SK-N-SH (cell line): Measurements from ENCODE around the gene IL31. TPM values are rescaled to one million over a fixed set of nuclear protein-coding genes. Genes with fewer than 3 reads are reported as not detected.

Experiments used
- CTCF ChIA-PET: fragments of 300-600, 350-600 bp; formaldehyde crosslinking; extraction: SDS; loops from one replicate; lab custom pipeline; 2021; lab: Yijun Ruan, JAX
- POLR2A ChIA-PET: fragments of 350-600 bp; sonication (Branson Sonifier 250); formaldehyde crosslinking; extraction: SDS; loops from one replicate; lab custom pipeline; 2020; ENCODE audit warnings: antibody characterized with exemption, inconsistent platforms; lab: Yijun Ruan, JAX
- DNase-seq: peaks from one replicate; pipeline ENCODE4 v3.0.0; 2012
- H2AFZ ChIP-seq: fragments of 200-600 bp; sonication (generic); 2 replicates; pipeline ENCODE4 v1.8.1; 2016; ENCODE audit warnings: antibody characterized with exemption, mild to moderate bottlenecking, low read depth
- H3F3A ChIP-seq: fragments of 200-600 bp; sonication (generic); replicated peaks from 2 replicates; pipeline ENCODE3; 2016; ENCODE audit warnings: antibody characterized with exemption, mild to moderate bottlenecking; ENCODE audit not compliant: insufficient read depth
- H3K27ac ChIP-seq, 2 experiments: fragments of 200-500 bp in 1 of 2; fragments of 200-600 bp in 1 of 2; sonication (Bioruptor generic) in 1 of 2; sonication (generic), shearing (Covaris generic) in 1 of 2; 2 replicates each; pipeline versions ENCODE4 v1.5.1 to v1.6.1; 2014 to 2016; ENCODE audit warnings: low read depth in 2 of 2, inconsistent platforms in 1 of 2, low read length in 1 of 2, mild to moderate bottlenecking in 1 of 2, mixed read lengths in 1 of 2
- H3K27me3 ChIP-seq: fragments of 200-600 bp; sonication (generic), shearing (Covaris generic); 2 replicates; pipeline ENCODE4 v1.6.1; 2016; ENCODE audit warnings: mixed run types; ENCODE audit not compliant: insufficient read depth
- H3K36me3 ChIP-seq, 2 experiments: fragments of 200-500 bp in 1 of 2; fragments of 200-600 bp in 1 of 2; sonication (Bioruptor generic) in 1 of 2; sonication (generic) in 1 of 2; replicated peaks in 1 of 2; 2 replicates each; pipeline versions ENCODE3 to v1.5.1; 2014 to 2016; ENCODE audit warnings: low read length in 1 of 2, mild to moderate bottlenecking in 1 of 2; ENCODE audit not compliant: insufficient read depth in 2 of 2, control insufficient read depth in 1 of 2
- H3K4me1 ChIP-seq, 2 experiments: fragments of 200-500 bp in 1 of 2; fragments of 200-600 bp in 1 of 2; sonication (Bioruptor generic) in 1 of 2; sonication (generic), shearing (Covaris generic) in 1 of 2; 2 replicates each; pipeline versions ENCODE4 v1.5.1 to v1.6.1; 2014 to 2016; ENCODE audit warnings: low read depth in 1 of 2, low read length in 1 of 2, mixed run types in 1 of 2; ENCODE audit not compliant: insufficient read depth in 2 of 2, control insufficient read depth in 1 of 2
- H3K4me2 ChIP-seq: fragments of 200-600 bp; sonication (generic), shearing (Covaris generic); 2 replicates; pipeline ENCODE4 v1.6.1; 2017; ENCODE audit warnings: mixed run types
- H3K4me3 ChIP-seq, 2 experiments: fragments of 200-500 bp in 1 of 2; fragments of 200-600 bp in 1 of 2; sonication (Bioruptor generic) in 1 of 2; sonication (generic), shearing (Covaris generic) in 1 of 2; 2 replicates each; pipeline versions ENCODE4 v1.5.1 to v1.8.1; 2014 to 2016; ENCODE audit warnings: low read depth in 2 of 2, inconsistent platforms in 1 of 2, low read length in 1 of 2, mild to moderate bottlenecking in 1 of 2, mixed read lengths in 1 of 2, moderate library complexity in 1 of 2
- H3K79me2 ChIP-seq: fragments of 200-600 bp; sonication (generic); 2 replicates; pipeline ENCODE4 v1.8.1; 2017; ENCODE audit warnings: mild to moderate bottlenecking; ENCODE audit not compliant: insufficient read depth
- H3K9ac ChIP-seq: fragments of 200-600 bp; sonication (generic); 2 replicates; pipeline ENCODE4 v1.6.1; 2017; ENCODE audit warnings: mixed run types
- H3K9me2 ChIP-seq: fragments of 200-600 bp; sonication (generic); 2 replicates; pipeline ENCODE4 v1.6.1; 2017; ENCODE audit warnings: mixed run types
- H3K9me3 ChIP-seq: fragments of 200-600 bp; sonication (generic); 2 replicates; pipeline ENCODE4 v1.6.1; 2017; ENCODE audit warnings: mixed run types, mild to moderate bottlenecking, moderate library complexity
- H4K20me1 ChIP-seq: fragments of 200-600 bp; sonication (generic); 2 replicates; pipeline ENCODE4 v1.6.1; 2017; ENCODE audit warnings: mild to moderate bottlenecking, mixed run types; ENCODE audit not compliant: insufficient read depth
- CHD2 ChIP-seq: fragments of 150-350 bp; IDR thresholded peaks from 2 replicates; pipeline ENCODE4 v1.6.1; 2018; ENCODE audit warnings: low read length; ENCODE audit not compliant: partially characterized antibody
- EP300 ChIP-seq, 2 experiments: IDR thresholded peaks; 2 replicates each; pipeline versions ENCODE4 v1.4.0 to v1.6.1; 2012; ENCODE audit warnings: borderline replicate concordance in 1 of 2, low read depth in 1 of 2, low read length in 1 of 2
- EZH2phosphoT487 ChIP-seq: fragments of 200-600 bp; sonication (generic); IDR thresholded peaks from 2 replicates; pipeline ENCODE4 v1.6.1; 2017; ENCODE audit warnings: low read depth, mixed run types, mild to moderate bottlenecking, antibody characterized with exemption, moderate library complexity, borderline replicate concordance
- FOSL2 ChIP-seq: IDR thresholded peaks from 2 replicates; pipeline ENCODE4 v1.4.0; 2012; ENCODE audit warnings: low read depth, mild to moderate bottlenecking, moderate library complexity, borderline replicate concordance
- FOXJ3 ChIP-seq: sonication (generic); formaldehyde crosslinking; IDR thresholded peaks from 2 replicates; pipeline ENCODE4 v1.5.1; 2020; ENCODE audit warnings: mild to moderate bottlenecking, missing genetic modification reagents
- GABPA ChIP-seq: IDR thresholded peaks from 2 replicates; pipeline ENCODE4 v1.4.0; 2012; ENCODE audit warnings: low read depth, mild to moderate bottlenecking
- GATA2 ChIP-seq: sonication (generic); formaldehyde crosslinking; IDR thresholded peaks from 2 replicates; pipeline ENCODE4 v1.5.0; 2020; ENCODE audit warnings: mild to moderate bottlenecking, missing genetic modification reagents
- JUND ChIP-seq: IDR thresholded peaks from 2 replicates; pipeline ENCODE4 v1.4.0; 2012
- MXI1 ChIP-seq: IDR thresholded peaks from 2 replicates; pipeline ENCODE4 v1.6.1; 2012; ENCODE audit warnings: mild to moderate bottlenecking, low read depth, low read length, improper control_type of control experiment
- NFIC ChIP-seq: IDR thresholded peaks from 2 replicates; pipeline ENCODE4 v1.4.0; 2012; ENCODE audit warnings: borderline replicate concordance
- POLR2AphosphoS5 ChIP-seq: IDR thresholded peaks from 2 replicates; pipeline ENCODE4 v1.6.1; 2012; ENCODE audit warnings: low read depth, low read length
- RAD21 ChIP-seq: IDR thresholded peaks from 2 replicates; pipeline ENCODE4 v1.6.1; 2012; ENCODE audit warnings: mild to moderate bottlenecking, low read length
- RXRA ChIP-seq: IDR thresholded peaks from 2 replicates; pipeline ENCODE4 v1.4.0; 2012; ENCODE audit warnings: low read depth, mild to moderate bottlenecking, borderline replicate concordance
- SIN3A ChIP-seq: IDR thresholded peaks from 2 replicates; pipeline ENCODE4 v1.6.1; 2012; ENCODE audit warnings: low read depth, mild to moderate bottlenecking, low read length, moderate library complexity, borderline replicate concordance
- SMC3 ChIP-seq: IDR thresholded peaks from 2 replicates; pipeline ENCODE4 v1.6.1; 2012; ENCODE audit warnings: low read depth, low read length, improper control_type of control experiment
- TAF1 ChIP-seq: IDR thresholded peaks from 2 replicates; pipeline ENCODE4 v1.6.1; 2012; ENCODE audit warnings: low read depth, mild to moderate bottlenecking, low read length, moderate library complexity, borderline replicate concordance
- TCF12 ChIP-seq: IDR thresholded peaks from 2 replicates; pipeline ENCODE4 v1.4.0; 2012
- TEAD4 ChIP-seq: IDR thresholded peaks from 2 replicates; pipeline ENCODE4 v1.4.0; 2012; ENCODE audit warnings: mild to moderate bottlenecking, borderline replicate concordance; ENCODE audit not compliant: insufficient read depth
- WGBS: methylation state at CpG from one replicate; pipeline ENCODE4 v1.1.6; 2017; ENCODE audit warnings: low lambda C conversion rate; 5-methylcytosine and 5-hydroxymethylcytosine counted together
- polyA plus RNA-seq, 3 experiments: library from polyadenylated mRNA; depleted of rRNA; stranded (reverse); fragments of >200 nt; gene quantifications; 2 replicates each; pipeline ENCODE4 v1.2.3, GENCODE V29; 2012
- TF ChIP-seq, protein P1 (sequence below): fragments of 150-350 bp; IDR thresholded peaks from 2 replicates; pipeline ENCODE4 v1.6.1; 2017; ENCODE audit warnings: antibody characterized with exemption, low read length, low read depth, borderline replicate concordance
- TF ChIP-seq, protein P2 (sequence below): IDR thresholded peaks from 2 replicates; pipeline ENCODE4 v1.4.0; 2012; ENCODE audit warnings: low read depth, borderline replicate concordance

IL31 gene
- polyA plus RNA-seq, 1 of the 3 experiments (the other 2 are of a cell fraction), result not detected

DNA sequence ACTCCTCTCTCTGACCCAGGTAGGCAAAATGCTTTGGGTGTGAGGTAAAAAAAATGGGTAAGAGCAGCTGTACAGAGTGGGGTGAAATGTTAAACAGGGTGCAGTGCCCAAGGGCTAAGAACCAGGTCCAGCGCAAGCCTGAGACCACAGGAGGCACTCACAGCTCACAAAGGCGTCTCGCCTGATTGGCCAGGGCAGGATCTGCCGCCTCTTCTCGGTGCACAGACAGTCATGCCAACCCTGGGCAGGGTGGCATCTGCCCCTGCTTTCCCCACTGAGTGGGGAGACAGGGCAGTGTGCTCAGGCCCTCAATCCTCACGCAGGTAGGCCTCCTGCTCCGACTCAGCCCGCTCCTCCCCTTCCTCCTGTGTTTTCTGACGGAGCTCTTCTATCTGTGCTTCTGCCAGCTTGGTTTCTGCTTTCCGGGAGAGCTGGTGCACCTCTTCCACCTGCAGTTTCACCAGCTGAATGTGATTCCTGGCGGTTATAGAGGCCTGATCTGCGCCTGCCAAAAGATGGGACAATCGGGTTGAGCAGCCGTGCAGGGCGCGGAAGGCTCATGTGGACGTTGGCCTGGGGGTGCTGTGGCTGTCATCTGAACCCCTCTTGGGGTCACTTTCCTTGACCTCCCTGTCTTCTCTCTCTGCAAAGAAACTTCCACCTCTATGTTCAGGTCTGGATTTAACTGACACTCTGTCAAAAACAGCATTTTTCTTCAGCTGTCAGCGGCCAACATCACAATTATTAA is 34.2 kb upstream of the IL31 start:
- DNase-seq, result no peak
- Histone ChIP-seq H2AFZ (no peak overlapping the region), H3K4me1 (peaks cover 0 to 7% of the 10 kb centered on the region in 2 experiments; a peak in 1 of 4 replicates), H4K20me1 (0 out of 2 replicates have a peak, but pooled peaks cover 4% of the 10 kb centered on the region), H3K27me3 (no peaks in the 10 kb centered on the region), H3K9me3 (no peaks in the 10 kb centered on the region), H3K4me2 (no peak overlapping the region), H3F3A (peaks cover 25% of the 10 kb centered on the region), H3K9me2 (no peaks in the 10 kb centered on the region), H3K36me3 (peaks cover 43 to 45% of the 10 kb centered on the region in 2 experiments), H3K79me2 (no peaks in the 10 kb centered on the region), H3K9ac (no peak overlapping the region), H3K27ac (no peak overlapping the region), H3K4me3 (no peak overlapping the region)
- TF ChIP-seq JUND (no peak), RAD21 (no peak), FOSL2 (no peak), TEAD4 (no peak)
- 91% methylated on average over 12 of the region's 18 CpGs for WGBS
- CTCF ChIA-PET, result interaction anchor here (1.1 to 1.8 kb wide), 2 partner anchors 59 to 148 kb away, joined by 3 read pairs; no protein-coding TSS in a partner anchor
- POLR2A ChIA-PET, result no interaction called here

DNA sequence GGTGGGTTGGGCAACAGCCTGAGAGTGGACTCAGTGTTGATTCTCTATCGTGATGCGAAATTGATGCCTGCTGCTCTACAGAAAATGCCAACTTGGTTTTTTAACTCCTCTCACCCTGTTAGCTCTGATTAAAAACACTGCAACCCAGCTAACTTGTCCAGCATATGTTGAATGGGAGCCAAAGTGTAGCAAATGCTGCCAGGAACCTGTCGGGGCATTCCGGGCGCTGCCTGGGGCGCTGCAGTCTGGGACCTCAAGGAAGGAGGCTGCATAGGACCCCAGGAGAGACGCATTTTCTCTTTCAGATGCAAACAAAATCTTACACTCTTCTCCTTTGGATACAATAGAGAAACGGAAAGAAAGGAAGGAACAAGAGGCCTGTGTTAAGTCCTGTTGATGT is 33.4 kb upstream of the IL31 start:
- 90% methylated on average over 8 of the region's 8 CpGs for WGBS
- H3K9ac ChIP-seq, result no peak overlapping the region

More for the DNA sequence above, 33.4 kb upstream of the IL31 start:
- peaks cover 0 to 13% of the 10 kb centered on the region in 2 experiments; a peak in 2 of 4 replicates for H3K4me1 ChIP-seq
- H3K4me2 ChIP-seq, result no peak overlapping the region
- H3K4me3 ChIP-seq, result no peak overlapping the region
- H3K9me2 ChIP-seq, result no peaks in the 10 kb centered on the region
- H3K27ac ChIP-seq, result no peak overlapping the region
- peaks cover 25% of the 10 kb centered on the region for H3F3A ChIP-seq
- no peaks in the 10 kb centered on the region for H3K27me3 ChIP-seq
- no peaks in the 10 kb centered on the region for H3K9me3 ChIP-seq
- no peak for TF ChIP-seq MXI1
- no peak for TF ChIP-seq POLR2AphosphoS5
- TF ChIP-seq CHD2, result no peak
- TF ChIP-seq NFIC, result no peak
- no peak for TF ChIP-seq SMC3
- TF ChIP-seq RAD21, result no peak
- TF ChIP-seq EZH2phosphoT487, result no peak
- no peak for TF ChIP-seq FOXJ3 (CRISPR knock-in tag)
- TF ChIP-seq RXRA, result no peak
- no peak for TF ChIP-seq GATA2 (CRISPR knock-in tag)
- TF ChIP-seq, protein P1, sequence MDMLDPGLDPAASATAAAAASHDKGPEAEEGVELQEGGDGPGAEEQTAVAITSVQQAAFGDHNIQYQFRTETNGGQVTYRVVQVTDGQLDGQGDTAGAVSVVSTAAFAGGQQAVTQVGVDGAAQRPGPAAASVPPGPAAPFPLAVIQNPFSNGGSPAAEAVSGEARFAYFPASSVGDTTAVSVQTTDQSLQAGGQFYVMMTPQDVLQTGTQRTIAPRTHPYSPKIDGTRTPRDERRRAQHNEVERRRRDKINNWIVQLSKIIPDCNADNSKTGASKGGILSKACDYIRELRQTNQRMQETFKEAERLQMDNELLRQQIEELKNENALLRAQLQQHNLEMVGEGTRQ, result no peak
- no peak for TF ChIP-seq TCF12
- no peak for TF ChIP-seq SIN3A
- no peak for TF ChIP-seq TAF1
- TF ChIP-seq EP300 (IDR thresholded peaks at IDR 0.05; ENCODE audit: borderline replicate concordance in 1 of 2, low read depth in 1 of 2, low read length in 1 of 2), result no peak
- no peak for TF ChIP-seq GABPA
- TF ChIP-seq, protein P2, sequence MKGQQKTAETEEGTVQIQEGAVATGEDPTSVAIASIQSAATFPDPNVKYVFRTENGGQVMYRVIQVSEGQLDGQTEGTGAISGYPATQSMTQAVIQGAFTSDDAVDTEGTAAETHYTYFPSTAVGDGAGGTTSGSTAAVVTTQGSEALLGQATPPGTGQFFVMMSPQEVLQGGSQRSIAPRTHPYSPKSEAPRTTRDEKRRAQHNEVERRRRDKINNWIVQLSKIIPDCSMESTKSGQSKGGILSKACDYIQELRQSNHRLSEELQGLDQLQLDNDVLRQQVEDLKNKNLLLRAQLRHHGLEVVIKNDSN, result no peak
- no peak for TF ChIP-seq JUND
- TF ChIP-seq, all 33 proteins: peak for 0
- Histone ChIP-seq H4K20me1 (0 out of 2 replicates have a peak, but pooled peaks cover 4% of the 10 kb centered on the region), H3K79me2 (no peaks in the 10 kb centered on the region), H3K36me3 (peaks cover 35 to 43% of the 10 kb centered on the region in 2 experiments), H2AFZ (no peak overlapping the region)
- DNase-seq, result no peak
- POLR2A ChIA-PET, result no interaction called here
- CTCF ChIA-PET, result interaction anchor here (2.1 kb wide), 1 partner anchor 16 kb away, joined by 7 read pairs; no protein-coding TSS in a partner anchor
